ENCODE data around the gene ZNF501.
A peak's percentile ranks its signal among the peaks of the same experiment; 100 is the strongest.

Gene ZNF501

GRCh38 chr3:44729384-44729910 lies at the start of gene ZNF501:
Gene ZNF501, plus strand, starts transcription at chr3:44729635. Its CDS starts 4,787 bp downstream, at chr3:44734422.
- DNase-seq, result peak; percentile 80

- no peak for DNase-seq
Measured at GRCh38 chr3:44680921-44681455, 48.4 kb upstream of the ZNF501 start.

DNA sequence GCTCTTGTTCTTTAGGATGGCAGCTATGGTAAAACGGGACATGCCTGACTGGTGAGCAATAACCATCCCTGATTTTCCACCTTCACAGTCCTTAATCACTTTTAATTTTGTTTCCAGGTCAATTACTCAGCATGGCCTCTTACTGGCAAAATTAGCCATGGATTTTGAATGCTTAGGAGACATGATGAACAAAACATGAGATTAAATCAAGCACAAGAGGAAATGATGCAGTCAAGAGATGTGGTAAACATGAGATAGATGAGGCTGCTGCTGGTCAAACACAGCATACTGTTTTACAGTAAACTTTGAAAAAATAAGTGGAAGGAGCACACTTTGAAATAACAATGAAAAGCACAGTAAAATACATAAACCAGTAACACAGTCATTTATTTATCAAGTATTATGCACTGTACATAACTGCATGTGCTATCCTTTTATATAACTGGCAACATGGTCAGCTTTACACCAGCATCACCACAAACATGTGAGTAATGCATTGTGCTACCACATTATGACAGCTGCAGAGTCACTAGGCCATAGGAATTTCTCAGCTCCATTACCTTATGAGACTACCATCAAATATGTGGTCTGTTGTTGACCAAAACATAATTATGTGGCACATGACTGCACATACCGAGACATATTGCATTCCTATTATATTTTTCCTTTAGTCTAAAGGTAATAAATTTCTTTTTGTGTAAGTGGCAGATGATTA lies 47.1 kb upstream of the ZNF501 start:
- no peak for DNase-seq

GRCh38 chr3:44685128-44685800 lies 44.2 kb upstream of the ZNF501 start:
- DNase-seq, result peak; percentile 25

- DNase-seq, result no peak
Measured at GRCh38 chr3:44687898-44688297, 41.5 kb upstream of the ZNF501 start.

DNA sequence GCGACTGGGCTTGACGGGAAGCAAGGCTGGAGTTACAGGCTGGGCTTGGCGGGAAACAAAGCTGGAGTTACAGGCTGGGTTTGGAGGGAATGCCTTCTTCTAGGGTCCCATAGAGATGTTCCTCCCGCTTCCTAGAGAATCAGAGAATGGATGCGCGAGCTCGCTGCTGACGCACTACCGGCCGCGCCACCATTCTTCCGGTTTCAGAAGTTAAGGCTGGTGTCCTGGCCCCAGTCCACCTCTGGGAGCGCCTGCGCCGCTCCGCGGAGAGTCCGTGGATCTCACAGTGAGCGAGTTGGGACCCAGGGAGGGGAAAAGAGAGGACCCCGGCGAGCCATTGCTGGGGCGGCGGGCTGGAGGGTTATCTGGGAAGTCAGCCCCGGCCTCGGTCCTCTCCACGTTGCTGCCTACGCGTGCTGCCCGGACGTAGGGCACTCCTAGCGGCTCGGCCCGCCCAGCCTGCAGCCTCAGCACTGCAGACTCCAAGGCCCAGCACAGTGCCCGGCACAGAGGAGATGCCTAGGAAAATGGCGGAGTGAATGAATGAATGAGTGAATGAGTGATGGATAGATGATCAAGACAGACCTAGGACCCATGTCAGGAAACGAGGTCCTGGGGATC lies 16.9 kb upstream of the ZNF501 start, which contains the start of gene ZNF502:
Gene ZNF502, plus strand, starts transcription at position 206 of the 621 bp plus-strand sequence. CDS start 7,602 bp downstream, outside the sequence.
- peak; percentile 67 for DNase-seq

DNA sequence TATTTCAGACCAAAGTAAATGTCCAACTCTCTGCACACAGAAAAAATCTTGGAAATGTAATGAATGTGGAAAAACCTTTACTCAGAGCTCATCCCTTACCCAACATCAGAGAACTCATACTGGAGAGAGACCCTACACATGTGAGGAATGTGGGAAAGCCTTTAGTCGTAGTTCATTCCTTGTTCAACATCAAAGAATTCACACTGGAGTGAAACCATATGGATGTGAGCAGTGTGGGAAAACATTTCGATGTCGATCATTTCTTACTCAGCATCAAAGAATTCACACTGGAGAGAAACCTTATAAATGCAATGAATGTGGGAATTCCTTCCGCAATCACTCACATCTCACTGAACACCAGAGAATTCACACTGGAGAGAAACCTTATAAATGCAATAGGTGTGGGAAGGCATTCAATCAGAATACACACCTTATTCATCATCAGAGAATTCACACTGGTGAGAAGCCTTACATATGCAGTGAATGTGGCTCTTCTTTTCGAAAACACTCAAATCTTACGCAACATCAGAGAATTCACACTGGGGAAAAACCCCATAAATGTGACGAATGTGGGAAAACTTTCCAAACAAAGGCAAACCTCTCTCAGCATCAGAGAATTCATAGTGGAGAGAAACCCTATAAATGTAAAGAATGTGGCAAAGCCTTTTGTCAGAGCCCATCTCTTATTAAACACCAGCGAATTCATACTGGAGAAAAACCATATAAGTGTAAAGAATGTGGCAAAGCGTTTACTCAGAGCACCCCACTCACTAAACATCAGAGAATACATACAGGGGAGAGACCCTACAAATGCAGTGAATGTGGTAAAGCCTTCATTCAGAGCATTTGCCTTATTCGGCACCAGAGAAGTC lies 8.0 kb upstream of the ZNF501 start:
- DNase-seq, result peak; percentile 4

DNA sequence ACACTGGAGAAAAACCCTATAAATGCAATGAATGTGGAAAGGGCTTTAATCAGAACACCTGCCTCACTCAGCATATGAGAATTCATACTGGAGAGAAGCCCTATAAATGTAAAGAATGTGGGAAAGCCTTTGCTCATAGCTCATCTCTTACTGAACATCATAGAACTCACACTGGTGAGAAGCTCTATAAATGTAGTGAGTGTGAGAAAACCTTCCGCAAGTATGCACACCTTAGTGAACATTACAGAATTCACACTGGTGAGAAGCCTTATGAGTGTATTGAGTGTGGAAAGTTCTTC lies 7.4 kb upstream of the ZNF501 start:
- DNase-seq, result no peak

GRCh38 chr3:44734646-44735168 lies 5.3 kb downstream of the ZNF501 start:
- no peak for DNase-seq

DNA sequence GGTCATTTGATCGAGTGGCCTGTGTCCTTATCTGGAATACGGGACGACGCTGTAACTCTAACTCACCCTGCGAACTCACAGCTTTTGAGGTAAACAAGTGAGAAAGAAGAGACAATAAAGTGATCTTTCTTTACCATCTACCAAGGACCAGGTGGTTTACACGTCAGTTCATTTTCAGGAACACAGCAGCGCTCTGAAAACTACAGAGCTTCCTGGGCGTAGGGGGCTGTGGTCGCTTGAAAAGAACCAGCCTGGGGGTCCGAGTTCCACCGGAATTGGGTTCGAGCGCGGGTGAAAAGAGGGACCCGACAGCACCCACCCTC lies 31.6 kb downstream of the ZNF501 start:
- DNase-seq, result no peak

DNA sequence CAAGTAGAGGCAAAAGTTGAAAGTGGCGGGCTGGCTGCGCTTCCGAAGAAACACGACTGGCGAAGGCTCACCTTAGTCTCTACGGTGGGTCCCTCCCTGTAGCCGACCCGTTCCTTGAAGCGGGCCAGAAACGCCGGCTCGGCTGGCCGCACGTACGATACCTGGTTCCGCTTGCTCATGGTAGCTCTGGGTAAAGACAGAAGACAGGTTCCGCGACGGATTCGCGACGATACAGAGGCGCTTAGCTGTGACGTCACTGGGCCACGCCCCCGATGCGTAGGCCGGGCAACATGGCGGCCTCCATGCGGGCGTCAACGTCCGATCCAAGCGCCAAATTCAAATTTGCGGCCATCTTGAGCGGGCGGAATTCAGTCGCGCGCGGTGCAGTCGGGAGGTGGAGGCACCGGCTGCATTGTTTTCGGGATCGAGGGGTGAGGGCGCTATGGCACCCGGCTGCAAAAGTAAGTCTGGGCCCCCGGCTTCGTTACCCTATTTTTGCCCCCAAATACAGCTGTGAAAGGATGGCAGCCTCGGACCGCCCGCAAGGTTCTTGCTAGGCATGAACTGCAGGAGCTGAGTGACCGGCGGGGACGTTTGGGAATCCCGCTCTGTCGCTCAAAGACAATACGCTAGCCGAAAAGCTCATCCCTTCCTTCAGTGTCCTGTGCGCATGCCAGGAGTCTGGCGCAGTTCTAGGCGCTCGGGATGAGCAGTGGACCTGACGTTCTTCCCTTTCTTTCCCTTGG lies 32.2 kb downstream of the ZNF501 start, which contains the start of the genes KIAA1143 and KIF15:
Gene KIAA1143, minus strand, starts transcription at position 196 of the 746 bp plus-strand sequence. Its CDS starts 17 bp downstream, at position 179.
Gene KIF15, plus strand, starts transcription at position 371 of the 746 bp plus-strand sequence. Its CDS starts 72 bp downstream, at position 443.
- DNase-seq, result peak; percentile 99

DNA sequence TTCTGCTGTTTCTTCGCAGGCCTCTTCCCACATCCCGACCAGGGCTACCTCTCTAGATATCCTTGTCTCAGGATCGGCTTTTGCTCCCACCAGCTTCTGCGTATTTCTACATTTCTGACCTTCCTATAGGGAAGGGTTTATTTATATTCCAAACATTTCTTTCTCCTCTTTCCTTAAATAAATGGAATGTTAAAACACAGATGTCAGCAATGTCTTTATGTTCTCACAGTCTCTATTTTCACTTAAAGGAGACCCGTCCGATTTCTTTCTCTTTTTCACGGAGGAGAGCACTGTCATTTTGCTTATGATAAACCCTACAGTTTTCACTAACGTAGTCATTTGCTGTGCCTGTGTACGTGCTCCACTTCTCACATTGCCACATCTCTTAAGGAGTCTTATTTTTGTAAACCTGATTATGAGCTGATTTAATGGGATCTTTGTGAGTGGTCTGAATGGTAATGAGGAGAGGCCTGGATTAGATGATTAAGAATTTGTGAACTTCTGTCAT lies 32.8 kb downstream of the ZNF501 start:
- DNase-seq, result no peak

GRCh38 chr3:44762690-44763089 lies 33.3 kb downstream of the ZNF501 start:
- no peak for DNase-seq

DNA sequence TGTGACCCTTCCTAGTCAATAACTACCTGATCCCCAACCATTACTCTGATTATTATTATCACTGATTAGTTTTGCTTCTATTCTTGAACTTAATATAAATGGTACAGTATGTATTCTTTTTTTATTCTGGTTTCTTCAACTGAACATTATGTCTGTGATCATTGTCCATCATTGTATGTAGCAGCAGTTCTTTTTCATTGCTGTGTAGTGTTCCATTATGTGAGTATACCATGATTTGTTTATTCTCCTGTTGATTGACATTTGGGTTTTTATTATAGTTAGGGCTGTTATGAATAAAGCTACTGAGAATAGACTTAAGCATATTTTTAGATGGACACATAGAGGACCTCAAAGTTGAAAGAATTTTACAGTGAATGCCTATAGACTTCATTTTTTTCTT lies 34.8 kb downstream of the ZNF501 start:
- DNase-seq, result no peak

DNA sequence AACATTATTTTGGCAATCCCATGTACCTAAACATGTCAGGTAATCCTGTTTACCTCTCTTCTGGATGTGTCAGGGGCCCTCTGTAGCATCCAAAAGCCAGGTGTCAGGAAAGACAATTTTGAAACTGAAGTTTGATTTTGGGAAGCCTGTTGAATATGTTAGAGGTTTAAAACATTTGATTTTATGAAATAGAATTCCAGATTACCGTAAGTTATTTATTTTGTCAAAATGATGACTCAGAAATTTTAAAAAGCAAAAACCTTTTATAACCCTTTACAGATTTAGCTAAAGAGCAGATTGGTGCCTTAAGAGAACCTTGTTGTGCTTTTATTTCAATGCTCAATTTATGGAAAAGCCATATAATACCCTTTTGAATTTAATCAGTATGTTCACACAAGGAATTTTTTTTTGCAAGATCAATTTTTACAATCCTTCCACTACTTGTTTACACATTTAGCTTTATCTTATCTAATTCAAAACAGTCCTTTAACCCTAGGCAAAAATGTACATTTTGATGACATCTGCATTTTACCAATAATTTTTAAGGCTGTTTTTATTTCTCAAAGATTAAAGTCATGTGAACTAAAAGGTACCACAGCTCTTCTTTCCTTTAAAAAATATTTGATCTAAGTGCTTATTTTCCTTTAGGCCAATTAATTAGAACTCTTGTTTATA lies 42.1 kb downstream of the ZNF501 start:
- no peak for DNase-seq

DNA sequence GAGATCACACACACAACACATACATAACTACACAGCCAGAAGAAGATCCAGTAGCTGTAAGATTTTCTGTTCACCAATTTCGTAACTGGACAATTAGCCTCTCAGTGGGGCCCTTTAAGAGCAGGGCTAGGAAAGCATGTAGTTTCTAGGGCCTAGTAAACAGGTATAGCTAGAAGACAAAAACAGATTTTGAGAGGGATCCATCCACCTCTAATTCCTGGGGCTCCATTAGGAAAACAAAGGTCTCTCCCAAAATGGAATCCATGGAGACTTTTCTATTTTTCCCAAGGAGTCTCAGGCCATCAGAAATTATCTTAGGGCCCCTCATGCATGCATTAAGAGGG lies 42.6 kb downstream of the ZNF501 start:
- no peak for DNase-seq

DNA sequence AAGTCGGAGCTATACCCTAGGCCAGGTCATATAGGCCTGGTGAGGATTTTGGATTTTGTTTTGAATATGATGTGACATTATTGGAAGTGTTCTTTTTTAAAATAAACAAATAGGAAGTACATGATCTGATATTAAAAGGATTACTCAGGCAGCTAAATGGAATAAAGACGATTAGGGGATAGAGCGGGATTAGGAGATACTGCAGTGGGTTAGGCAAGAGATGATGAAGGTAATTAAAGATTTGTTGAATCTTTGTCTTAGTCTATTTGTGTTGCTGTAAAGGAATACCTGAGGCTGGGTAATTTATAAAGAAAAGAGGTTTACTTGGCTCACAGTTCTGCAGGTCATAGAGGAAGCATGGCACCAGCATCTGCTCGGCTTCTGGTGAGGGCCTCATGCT lies 53.5 kb downstream of the ZNF501 start:
- DNase-seq, result no peak

Measured in suppressor macrophage treated with lipopolysaccharide for 4 hours (primary cell).